Fibroblast of upper back skin (primary cell): ENCODE measurements around the gene ZC3H10.
"Not testable (repeated sequence)": the region's sequence is repeated elsewhere in the genome, so short reads cannot be mapped to it uniquely, and the experiment has no call there.

ENCODE experiments used
- DNase-seq: peaks from one replicate; pipeline ENCODE4 v3.0.0-alpha.2; 2013

ZC3H10 gene

DNA sequence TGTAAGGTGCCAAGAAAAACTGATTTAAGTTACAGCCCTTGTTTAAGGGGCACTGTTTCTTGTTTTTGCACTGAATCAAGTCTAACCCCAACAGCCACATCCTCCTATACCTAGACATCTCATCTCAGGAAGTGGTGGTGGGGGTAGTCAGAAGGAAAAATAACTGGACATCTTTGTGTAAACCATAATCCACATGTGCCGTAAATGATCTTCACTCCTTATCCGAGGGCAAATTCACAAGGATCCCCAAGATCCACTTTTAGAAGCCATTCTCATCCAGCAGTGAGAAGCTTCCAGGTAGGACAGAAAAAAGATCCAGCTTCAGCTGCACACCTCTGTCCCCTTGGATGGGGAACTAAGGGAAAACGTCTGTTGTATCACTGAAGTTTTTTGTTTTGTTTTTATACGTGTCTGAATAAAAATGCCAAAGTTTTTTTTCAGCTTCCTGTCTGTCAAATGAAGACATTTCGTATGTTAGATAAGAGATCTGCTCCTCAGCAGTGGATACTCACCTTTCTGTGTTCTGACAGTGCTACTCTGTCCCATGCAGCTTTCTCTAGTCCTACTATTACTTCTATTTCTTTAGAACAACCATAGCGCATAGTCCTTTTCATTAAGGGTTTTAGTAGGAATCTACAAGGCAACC, 14.9 kb upstream of the ZC3H10 start:
- no peak for DNase-seq

DNA sequence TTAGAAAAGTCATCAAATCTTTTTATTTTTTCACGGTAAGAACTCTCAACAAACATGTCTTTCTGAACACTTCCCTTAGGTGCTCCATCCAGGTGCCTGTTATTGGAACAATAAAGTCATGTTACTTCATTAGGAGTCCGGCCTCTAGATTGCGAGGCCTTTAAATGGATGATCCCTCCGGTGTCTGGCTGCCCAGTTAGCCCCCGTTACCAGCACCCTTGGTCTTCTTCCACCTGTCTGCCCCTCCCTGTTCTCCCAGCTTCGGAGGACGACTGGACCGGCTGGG, 14.3 kb upstream of the ZC3H10 start:
- no peak for DNase-seq

DNA sequence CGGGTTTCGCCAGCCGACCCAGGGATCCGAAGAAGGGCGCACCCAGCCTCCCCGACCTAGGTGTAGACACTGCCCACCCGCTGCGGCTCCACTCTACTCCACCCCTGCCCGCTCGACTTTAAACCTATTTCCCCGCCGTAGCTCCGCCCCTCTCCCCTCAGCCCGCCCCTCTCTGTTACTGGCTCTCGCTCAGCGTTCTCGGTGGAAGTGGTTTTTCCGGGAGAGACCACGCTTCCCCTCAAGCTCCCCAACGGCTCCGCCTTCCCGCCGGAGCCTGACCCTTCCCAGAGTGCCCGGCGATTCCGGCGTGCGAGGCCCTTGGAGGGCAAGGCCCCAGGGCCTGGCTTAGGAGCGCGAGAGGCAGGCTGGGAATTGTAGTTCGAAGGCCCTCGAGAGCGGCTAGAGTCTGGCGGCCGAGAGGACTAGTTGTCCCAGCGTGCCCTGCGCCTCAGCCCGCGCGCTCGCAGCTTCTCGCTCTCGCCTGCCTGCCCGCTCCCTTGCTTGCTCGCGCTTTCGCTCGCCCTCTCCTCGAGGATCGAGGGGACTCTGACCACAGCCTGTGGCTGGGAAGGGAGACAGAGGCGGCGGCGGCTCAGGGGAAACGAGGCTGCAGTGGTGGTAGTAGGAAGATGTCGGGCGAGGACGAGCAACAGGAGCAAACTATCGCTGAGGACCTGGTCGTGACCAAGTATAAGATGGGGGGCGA, 13.8 kb upstream of the ZC3H10 start, which contains the start of gene PA2G4:
Gene PA2G4 (plus strand): TSS at position 451 of the 706 bp plus-strand sequence. CDS start 179 bp downstream, at position 630.
- DNase-seq, result peak; percentile 99

DNA sequence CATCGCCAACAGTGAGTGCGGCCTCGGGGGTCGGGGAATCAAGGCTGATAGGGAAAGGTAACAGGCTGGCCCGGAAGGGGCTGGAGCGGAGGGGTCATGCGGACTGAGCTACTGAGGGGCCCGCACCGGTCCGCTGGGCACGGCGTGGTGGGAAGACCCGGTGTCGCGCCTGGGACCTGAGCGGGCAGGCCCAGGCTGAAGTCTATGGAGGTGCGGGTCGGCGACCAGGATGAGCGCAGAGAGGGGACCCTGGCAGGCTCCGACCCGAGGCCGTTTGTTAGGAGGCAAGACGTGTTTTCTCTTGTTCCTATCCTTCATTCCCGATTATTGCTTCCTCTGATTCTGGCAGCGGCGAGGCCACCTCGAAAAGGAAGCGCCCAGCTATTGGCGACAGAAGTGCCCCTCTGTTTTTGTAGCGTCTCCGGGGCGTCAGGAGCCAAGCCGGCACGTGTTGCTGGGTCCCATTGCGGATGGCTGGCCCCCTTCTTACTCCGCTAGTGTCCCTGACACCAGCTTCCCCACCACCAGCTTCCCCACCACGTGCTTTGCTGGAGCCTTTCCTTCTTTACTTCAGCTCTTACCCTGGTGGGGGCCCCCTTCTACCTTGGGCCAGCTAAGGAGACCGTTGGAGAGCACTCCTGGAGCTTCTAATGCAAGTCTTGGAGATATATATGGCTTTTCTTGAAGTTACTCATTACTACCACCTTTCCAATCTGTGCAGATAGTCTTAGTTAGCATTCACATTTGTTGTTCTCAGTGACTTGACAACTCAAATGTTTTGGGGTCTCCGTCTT, 13.1 kb upstream of the ZC3H10 start:
- DNase-seq, result no peak

GRCh38 chr12:56105609-56105902, 12.5 kb upstream of the ZC3H10 start:
- no peak for DNase-seq

DNA sequence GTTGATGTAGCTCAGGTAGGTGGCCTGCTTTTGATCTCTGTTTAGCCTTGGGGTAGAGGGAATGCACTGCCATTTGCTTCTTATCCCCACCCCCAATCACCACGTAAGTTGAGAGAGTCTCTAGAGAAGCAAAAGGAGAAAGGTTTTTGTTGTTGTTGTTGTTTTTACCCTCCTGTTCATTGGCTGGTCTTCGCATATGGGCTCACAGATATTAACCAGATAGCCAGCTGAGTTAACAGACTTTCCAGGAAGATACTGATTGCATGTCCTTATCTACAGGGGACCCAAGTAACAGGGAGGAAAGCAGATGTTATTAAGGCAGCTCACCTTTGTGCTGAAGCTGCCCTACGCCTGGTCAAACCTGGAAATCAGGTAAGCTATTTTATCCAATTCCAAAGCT, 10.8 kb upstream of the ZC3H10 start:
- no peak for DNase-seq

DNA sequence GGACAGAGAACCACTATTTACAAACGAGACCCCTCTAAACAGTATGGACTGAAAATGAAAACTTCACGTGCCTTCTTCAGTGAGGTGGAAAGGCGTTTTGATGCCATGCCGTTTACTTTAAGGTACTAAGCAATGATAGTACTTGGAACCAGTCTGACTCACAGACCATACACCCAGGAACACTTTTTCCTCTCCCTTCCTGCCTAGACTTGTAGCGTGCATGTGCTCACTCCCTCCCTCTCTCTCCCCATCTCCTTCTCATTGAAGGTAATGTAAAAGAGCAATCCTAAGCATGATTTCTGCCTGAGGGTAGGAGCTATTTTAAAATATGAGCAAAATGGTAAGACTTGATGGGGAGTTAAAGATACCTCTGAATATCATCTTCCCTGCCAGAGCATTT, 7.5 kb upstream of the ZC3H10 start:
- no peak for DNase-seq

DNA sequence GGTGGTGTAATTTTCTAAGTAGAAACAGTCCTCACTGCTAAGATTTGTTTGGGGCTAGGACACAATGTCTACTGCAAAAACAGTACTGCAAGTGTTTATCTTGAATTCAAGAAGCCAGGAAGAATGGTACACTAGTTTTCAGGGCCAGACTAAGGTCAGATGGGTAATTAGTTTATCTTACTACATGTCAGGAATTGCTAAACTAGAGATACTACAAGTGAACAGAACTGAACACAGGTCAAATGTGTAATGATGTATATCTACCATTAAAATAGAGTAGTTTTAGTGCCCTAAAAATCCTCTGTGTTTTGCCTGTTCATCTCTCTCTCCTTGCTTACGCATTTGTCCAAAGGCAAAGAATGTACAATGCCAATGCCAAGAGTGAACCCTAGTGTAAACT, 4.0 kb upstream of the ZC3H10 start:
- no peak for DNase-seq

DNA sequence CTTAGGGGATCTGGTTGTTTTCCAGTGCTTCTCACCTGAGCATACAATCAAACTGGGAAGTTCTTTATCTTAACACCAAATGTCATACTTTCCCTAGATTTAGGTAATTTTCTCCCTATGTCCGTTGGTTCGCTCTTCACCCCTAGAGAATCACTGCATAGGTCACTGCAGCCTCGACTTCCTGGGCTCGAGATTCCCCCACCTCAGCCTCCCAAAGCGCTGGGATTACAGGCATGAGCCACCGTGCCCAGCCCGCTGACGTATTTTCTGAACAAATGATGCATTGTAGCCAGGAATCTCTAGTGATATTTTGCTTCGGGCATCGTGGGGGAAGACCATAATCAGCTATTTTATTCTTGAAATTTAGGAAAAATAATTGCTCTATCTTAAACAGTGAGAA, 2.7 kb upstream of the ZC3H10 start:
- DNase-seq, result no peak

GRCh38 chr12:56116267-56117081, 1.6 kb upstream of the ZC3H10 start, which contains the start of gene RPL41:
TSS of gene RPL41 (plus strand) at chr12:56116633.
- DNase-seq, result peak; percentile 95

DNA sequence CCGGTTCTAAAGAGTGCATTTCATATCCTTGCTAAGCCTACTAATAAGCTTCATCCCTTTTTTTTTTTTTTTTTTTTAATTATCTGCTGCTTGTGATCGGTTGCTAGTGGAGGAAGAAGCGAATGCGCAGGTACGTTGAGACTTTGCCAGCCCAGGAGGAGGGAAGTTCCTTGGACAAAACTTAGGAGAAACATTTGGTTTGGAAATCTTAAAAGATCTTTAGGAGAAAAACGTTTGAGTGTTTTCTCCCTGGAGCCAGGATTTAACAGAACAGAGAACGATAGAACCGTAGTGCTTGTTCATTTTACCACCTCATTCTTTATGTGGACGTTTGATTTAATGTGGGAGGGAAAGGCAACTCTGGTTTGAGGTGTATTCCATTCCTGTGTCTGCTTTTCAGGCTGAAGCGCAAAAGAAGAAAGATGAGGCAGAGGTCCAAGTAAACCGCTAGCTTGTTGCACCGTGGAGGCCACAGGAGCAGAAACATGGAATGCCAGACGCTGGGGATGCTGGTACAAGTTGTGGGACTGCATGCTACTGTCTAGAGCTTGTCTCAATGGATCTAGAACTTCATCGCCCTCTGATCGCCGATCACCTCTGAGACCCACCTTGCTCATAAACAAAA, 872 bp upstream of the ZC3H10 start:
- not testable (repeated sequence) for DNase-seq

- DNase-seq, result no peak
These were observed 757 bp downstream of the ZC3H10 start for GRCh38 chr12:56118688-56119357.

DNA sequence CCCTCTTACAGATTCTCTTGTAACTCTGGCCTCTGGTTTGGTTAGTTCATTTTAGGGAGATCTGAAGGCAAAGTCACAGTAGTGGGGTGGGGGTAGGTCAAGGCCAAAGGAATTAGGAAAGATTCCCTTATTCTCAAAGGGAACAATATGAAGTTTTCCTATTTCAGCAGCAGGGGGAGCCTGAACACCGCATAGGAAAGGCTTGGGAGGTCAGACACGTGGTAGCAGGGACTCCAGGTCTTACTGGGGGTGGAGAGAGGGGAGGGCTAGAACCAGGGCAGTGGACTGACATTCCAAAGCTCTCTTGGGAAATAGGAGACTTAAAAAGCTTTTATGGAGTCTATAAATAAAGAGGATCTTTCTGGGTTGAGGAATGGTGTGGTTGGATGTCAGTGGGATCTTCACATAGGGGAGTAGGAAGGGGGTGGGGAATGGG, 1.3 kb downstream of the ZC3H10 start:
- peak; percentile 95 for DNase-seq

DNA sequence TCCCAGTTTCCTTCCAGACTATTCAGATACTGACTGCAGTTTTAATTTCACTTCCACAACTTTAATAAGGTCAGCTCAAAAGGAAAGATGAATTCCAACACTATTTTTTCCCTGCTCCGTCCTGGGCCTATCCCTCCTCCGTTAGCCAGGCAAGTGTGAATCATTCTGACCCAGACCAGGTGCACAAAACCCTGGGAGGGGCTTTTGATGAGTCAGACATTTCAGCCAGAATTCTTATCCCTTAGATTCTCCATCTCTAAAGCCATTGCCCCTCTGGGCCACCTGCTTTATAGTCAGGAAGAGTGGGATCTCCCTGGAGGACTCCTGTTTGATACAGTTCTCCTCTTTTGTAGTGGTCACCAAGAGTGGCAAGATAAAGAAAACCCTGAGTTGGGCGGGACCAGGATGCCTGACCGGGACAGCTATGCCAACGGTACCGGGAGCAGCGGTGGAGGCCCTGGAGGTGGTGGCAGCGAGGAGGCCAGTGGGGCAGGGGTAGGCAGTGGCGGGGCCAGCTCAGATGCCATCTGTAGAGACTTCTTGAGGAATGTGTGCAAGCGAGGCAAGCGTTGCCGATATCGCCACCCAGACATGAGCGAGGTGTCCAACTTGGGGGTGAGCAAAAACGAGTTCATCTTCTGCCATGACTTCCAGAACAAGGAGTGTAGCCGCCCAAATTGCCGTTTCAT, 2.2 kb downstream of the ZC3H10 start:
- no peak for DNase-seq

DNA sequence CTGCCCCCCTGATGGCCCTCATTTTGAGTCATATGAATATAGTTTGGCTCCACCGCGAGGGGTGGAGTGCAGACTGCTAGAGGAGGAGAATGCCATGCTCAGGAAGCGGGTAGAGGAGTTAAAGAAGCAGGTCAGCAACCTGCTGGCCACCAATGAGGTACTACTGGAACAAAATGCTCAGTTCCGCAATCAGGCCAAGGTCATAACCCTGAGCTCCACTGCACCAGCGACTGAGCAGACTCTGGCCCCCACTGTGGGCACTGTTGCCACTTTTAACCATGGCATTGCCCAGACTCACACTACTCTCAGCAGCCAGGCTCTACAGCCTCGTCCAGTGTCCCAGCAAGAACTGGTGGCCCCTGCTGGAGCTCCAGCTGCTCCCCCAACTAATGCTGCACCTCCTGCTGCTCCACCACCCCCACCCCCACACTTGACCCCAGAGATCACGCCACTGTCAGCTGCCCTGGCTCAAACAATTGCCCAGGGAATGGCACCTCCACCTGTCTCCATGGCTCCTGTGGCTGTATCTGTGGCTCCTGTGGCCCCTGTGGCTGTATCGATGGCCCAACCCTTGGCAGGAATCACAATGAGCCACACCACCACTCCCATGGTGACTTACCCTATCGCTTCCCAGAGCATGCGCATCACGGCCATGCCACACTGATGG, 3.3 kb downstream of the ZC3H10 start:
- no peak for DNase-seq

GRCh38 chr12:56122637-56123036, 4.6 kb downstream of the ZC3H10 start:
- no peak for DNase-seq

GRCh38 chr12:56124133-56124532, 6.1 kb downstream of the ZC3H10 start:
- no peak for DNase-seq

GRCh38 chr12:56126732-56127239, 8.7 kb downstream of the ZC3H10 start:
- DNase-seq, result no peak

DNA sequence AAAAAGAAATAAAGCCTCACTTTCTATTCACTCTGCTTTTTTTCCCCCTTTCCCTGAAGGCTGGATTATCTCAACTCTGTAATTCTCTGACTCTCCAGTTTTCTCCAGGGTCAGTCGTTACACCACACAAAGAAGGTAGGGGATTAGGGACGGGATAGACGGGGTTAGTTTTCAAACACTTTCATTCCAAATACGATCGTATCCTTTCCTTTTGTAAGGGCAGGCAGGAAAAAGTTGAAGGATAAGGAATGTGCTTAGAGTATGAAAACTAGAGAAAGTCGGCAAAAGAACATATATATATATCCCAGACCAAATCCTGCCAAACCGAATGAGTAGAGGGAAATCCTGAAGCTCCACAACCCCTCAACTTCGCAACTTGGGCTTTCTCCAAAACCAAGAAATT, 9.4 kb downstream of the ZC3H10 start:
- DNase-seq, result no peak

DNA sequence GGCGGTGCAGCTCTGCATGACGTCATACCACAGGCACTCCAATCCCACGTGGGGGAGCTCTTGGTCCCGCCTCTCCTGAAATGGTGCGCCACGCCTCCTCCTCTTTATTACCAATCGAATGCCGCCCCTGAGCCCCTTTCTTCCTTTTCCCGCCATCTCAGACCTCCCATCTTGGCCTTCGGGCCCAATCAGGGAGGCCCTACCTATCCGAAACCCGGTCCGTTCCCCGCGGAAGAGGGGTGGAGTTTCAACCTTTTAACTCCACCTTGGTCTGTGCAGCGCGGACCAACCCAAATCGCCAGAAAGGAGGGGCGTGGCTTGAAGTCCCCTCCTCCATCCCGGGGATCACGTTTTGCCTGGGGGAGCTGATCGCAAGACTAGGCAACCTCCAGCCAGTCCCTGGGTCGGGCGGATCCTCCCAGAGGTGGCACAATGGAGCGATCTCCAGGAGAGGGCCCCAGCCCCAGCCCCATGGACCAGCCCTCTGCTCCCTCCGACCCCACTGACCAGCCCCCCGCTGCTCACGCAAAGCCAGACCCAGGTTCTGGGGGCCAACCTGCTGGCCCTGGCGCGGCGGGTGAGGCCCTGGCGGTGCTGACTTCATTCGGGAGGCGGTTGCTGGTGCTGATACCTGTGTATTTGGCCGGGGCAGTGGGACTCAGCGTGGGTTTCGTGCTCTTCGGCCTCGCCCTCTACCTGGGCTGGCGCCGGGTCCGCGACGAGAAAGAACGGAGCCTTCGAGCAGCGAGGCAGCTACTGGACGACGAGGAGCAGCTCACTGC, 10.0 kb downstream of the ZC3H10 start, which contains the start of gene ESYT1:
Gene ESYT1 (plus strand): TSS at position 380 of the 782 bp plus-strand sequence. CDS start 53 bp downstream, at position 433.
- DNase-seq, result peak; percentile 100
